Mesothelial cell of epicardium (in vitro differentiated cells): ENCODE measurements around the gene TEDDM1. TPM values are rescaled to one million over a fixed set of nuclear protein-coding genes. Genes with fewer than 3 reads are reported as not detected.
"Not testable (repeated sequence)": the region's sequence is repeated elsewhere in the genome, so short reads cannot be mapped to it uniquely, and the experiment has no call there.

ENCODE experiments used
- DNase-seq, 2 experiments: peaks; one replicate each; pipeline ENCODE4 v3.0.0; 2021; ENCODE audit warnings: low spot score in 2 of 2; ENCODE audit not compliant: unreplicated experiment in 2 of 2
- H3K27ac Mint-ChIP-seq: 2 replicates; pipeline ENCODE4 v1.8.0; 2021; ENCODE audit warnings: mixed read lengths
- H3K27me3 Mint-ChIP-seq: 2 replicates; pipeline ENCODE4 v1.8.0; 2021; ENCODE audit warnings: low read depth, mixed read lengths
- H3K36me3 Mint-ChIP-seq: 2 replicates; pipeline ENCODE4 v1.8.0; 2021; ENCODE audit warnings: mixed read lengths
- H3K4me1 Mint-ChIP-seq: 2 replicates; pipeline ENCODE4 v1.8.0; 2021; ENCODE audit warnings: mixed read lengths
- H3K4me3 Mint-ChIP-seq: 2 replicates; pipeline ENCODE4 v1.8.0; 2021; ENCODE audit warnings: mild to moderate bottlenecking, moderate library complexity, mixed read lengths
- H3K9me3 Mint-ChIP-seq: 2 replicates; pipeline ENCODE4 v1.8.0; 2021; ENCODE audit warnings: mixed read lengths
- CTCF ChIP-seq: fragments of 200-600 bp; sonication (generic); IDR thresholded peaks from one replicate; pipeline ENCODE4 v1.5.0; 2021; ENCODE audit warnings: antibody characterized with exemption; ENCODE audit not compliant: unreplicated experiment
- total RNA-seq: library from RNA; stranded (reverse); gene quantifications from 3 replicates; pipeline ENCODE4 v1.2.1, GENCODE V29; 2021

The TEDDM1 gene
- total RNA-seq, 1 donor from 2014 or later = not detected

DNA sequence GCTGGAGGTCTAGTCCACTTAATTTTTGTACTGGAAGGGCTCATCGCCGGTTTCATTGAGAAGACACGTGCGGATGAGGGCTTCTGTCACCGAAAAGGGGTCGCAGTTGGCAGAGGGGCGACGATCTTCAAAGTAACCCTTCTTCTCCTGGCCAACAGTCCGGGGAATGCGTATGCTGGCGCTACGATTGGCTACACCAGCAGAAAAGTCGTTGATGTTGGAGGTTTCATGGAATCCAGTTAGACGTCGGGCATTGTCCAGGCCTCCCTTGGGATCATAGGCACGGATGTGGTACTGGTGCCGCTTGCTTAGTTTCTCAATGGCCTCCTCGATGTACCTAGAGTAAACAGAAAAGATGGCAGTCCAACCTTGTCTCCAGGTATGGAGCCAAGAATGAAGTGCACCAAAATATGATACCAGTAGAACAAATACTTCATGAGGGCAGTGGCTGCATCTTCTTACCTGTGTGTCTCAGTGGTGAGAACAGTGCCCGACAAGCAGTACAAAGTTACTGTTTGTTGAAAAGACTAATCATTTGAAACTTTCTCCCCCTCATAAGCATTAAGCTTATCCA is 16.0 kb downstream of the TEDDM1 start:
- H3K4me3 Mint-ChIP-seq = no peak overlapping the region
- peaks cover 11% of the 10 kb centered on the region for H3K4me1 Mint-ChIP-seq
- no peak overlapping the region for H3K27ac Mint-ChIP-seq

GRCh38 chr1:182383934-182384333 is 16.5 kb downstream of the TEDDM1 start:
- no peak for DNase-seq
- H3K27me3 Mint-ChIP-seq = no peaks in the 10 kb centered on the region
- H3K27ac Mint-ChIP-seq = no peak overlapping the region
- no peak overlapping the region for H3K4me3 Mint-ChIP-seq
- H3K4me1 Mint-ChIP-seq = peaks cover 6% of the 10 kb centered on the region
- H3K36me3 Mint-ChIP-seq = peaks cover 61% of the 10 kb centered on the region
- TF ChIP-seq CTCF = no peak
- no peaks in the 10 kb centered on the region for H3K9me3 Mint-ChIP-seq

More for the DNA sequence above, 16.0 kb downstream of the TEDDM1 start:
- H3K36me3 Mint-ChIP-seq = peaks cover 61% of the 10 kb centered on the region
- no peak for TF ChIP-seq CTCF
- H3K27me3 Mint-ChIP-seq = no peaks in the 10 kb centered on the region
- no peaks in the 10 kb centered on the region for H3K9me3 Mint-ChIP-seq
- DNase-seq = no peak

DNA sequence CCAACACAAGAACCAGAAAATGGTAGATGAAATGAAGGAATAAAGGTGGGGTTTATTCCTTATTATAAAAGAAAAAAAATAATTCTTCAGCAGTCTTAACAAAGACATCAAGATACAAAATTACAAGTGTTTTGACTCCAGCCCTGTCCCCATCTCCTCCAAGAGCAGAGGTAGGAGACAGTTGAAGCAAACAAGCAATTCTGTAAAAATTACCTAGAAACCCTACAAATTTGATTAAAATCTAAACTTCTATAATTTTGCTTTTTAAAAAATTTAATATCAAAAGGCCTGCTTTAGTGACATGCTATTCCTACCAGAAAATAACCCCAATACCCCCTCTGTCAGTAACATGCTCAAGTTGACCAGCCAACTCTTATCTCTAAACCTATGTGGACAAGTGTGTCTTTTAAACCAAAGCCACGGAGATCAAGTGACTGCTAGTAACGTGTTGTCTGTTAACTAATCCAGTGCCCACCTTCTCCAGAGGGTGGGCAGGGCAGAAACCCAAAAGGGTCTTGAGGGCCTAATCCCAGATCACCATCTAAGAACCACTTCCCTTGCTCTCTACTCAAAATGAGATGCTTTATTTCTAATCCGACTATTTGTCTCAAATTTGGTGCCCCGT is 17.3 kb downstream of the TEDDM1 start:
- DNase-seq = no peak
- H3K27me3 Mint-ChIP-seq = no peaks in the 10 kb centered on the region
- H3K9me3 Mint-ChIP-seq = no peaks in the 10 kb centered on the region
- peaks cover 61% of the 10 kb centered on the region for H3K36me3 Mint-ChIP-seq
- TF ChIP-seq CTCF = no peak
- H3K4me3 Mint-ChIP-seq = no peak overlapping the region
- H3K27ac Mint-ChIP-seq = no peak overlapping the region
- no peaks in the 10 kb centered on the region for H3K4me1 Mint-ChIP-seq

- Mint-ChIP-seq H3K9me3 (no peaks in the 10 kb centered on the region), H3K27me3 (no peaks in the 10 kb centered on the region), H3K4me3 (no peak overlapping the region), H3K27ac (no peak overlapping the region), H3K36me3 (peaks cover 52% of the 10 kb centered on the region), H3K4me1 (no peaks in the 10 kb centered on the region)
- no peak for TF ChIP-seq CTCF
- no peak for DNase-seq
Observed at GRCh38 chr1:182381962-182382819, 18.3 kb downstream of the TEDDM1 start.

- peaks cover 34% of the 10 kb centered on the region for H3K36me3 Mint-ChIP-seq
- H3K27me3 Mint-ChIP-seq = no peaks in the 10 kb centered on the region
- no peak overlapping the region for H3K27ac Mint-ChIP-seq
- H3K9me3 Mint-ChIP-seq = no peaks in the 10 kb centered on the region
- no peak for TF ChIP-seq CTCF
- no peaks in the 10 kb centered on the region for H3K4me1 Mint-ChIP-seq
- no peak overlapping the region for H3K4me3 Mint-ChIP-seq
- no peak for DNase-seq
Observed at GRCh38 chr1:182380199-182380598, 20.3 kb downstream of the TEDDM1 start.

DNA sequence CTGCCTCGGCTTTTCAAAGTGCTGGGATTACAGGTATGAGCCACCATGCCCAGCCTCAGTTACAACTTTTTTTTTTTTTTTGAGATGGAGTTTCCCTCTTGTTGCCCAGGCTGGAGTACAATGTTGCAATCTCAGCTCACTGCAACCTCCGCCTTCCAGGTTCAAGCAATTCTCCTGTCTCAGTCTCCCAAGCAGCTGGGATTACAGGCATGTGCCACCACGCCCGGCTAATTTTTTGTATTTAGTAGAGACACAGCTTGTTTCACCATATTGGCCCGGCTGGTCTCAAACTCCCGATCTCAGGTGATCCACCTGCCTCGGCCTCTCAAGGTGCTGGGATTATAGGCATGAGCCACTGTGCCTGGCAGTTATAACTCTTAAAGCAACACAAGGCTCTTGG is 20.7 kb downstream of the TEDDM1 start:
- H3K27ac Mint-ChIP-seq = not testable (repeated sequence)

More for the DNA sequence above, 20.7 kb downstream of the TEDDM1 start:
- not testable (repeated sequence) for H3K4me1 Mint-ChIP-seq, H3K9me3 Mint-ChIP-seq, DNase-seq, H3K27me3 Mint-ChIP-seq, H3K4me3 Mint-ChIP-seq
- H3K36me3 Mint-ChIP-seq = peaks cover 31% of the 10 kb centered on the region
